ENCODE measurements around the gene CAMTA1.

DNA sequence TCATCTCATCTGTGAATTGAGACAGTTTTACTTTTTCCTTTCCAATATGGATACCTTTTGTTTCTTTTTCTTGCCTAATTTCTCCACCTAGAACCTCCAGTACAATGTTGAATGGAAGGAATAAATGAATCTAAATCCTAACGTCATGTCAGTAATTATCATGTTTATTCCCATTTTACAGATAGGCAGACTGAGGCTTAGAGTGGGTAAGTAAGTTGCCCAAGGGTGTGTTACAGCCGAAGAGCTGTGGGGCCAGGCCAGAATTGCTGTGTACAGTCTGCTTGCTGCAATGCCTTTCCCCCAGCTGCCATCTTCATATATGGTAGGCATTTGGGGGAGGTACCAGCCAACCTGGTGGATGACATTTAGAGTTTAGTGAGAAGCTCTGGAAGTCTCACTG is 162.7 kb downstream of the CAMTA1 start:
- no peak for TF ChIP-seq CTCF (IDR thresholded peaks at IDR 0.05)
- TF ChIP-seq EZH2 (IDR thresholded peaks at IDR 0.05) = no peak

Data from neural progenitor cell (in vitro differentiated cells).